GM12875 (cell line): ENCODE results near the gene AKAP13.

ENCODE experiments used
- H3K4me3 ChIP-seq: one replicate; pipeline ENCODE4 v1.5.1; 2011; ENCODE audit warnings: low read depth, low read length, control low read depth
- CTCF ChIP-seq: IDR thresholded peaks from 2 replicates; pipeline ENCODE4 v1.5.1; 2011; ENCODE audit warnings: low read depth, mild to moderate bottlenecking, control low read depth, inconsistent platforms, low read length, moderate library complexity, borderline replicate concordance; ENCODE audit not compliant: insufficient read depth

Gene AKAP13

GRCh38 chr15:85412066-85412465 lies 31.7 kb downstream of the AKAP13 start:
- TF ChIP-seq CTCF: no peak
- no peak overlapping the region for H3K4me3 ChIP-seq

- no peak for TF ChIP-seq CTCF
- no peak overlapping the region for H3K4me3 ChIP-seq
These were observed 32.8 kb downstream of the AKAP13 start for GRCh38 chr15:85412956-85413854.

- H3K4me3 ChIP-seq: no peak overlapping the region
- TF ChIP-seq CTCF: no peak
These were observed 33.6 kb downstream of the AKAP13 start for GRCh38 chr15:85414037-85414436.

- H3K4me3 ChIP-seq: no peak overlapping the region
- TF ChIP-seq CTCF: no peak
These were observed 34.1 kb downstream of the AKAP13 start for GRCh38 chr15:85414495-85414894.

- H3K4me3 ChIP-seq: no peak overlapping the region
- no peak for TF ChIP-seq CTCF
These were observed 34.6 kb downstream of the AKAP13 start for GRCh38 chr15:85414991-85415390.

- no peak overlapping the region for H3K4me3 ChIP-seq
- TF ChIP-seq CTCF: no peak
These were observed 35.4 kb downstream of the AKAP13 start for GRCh38 chr15:85415783-85416182.

GRCh38 chr15:85417276-85417675 lies 36.9 kb downstream of the AKAP13 start:
- no peak for TF ChIP-seq CTCF
- no peak overlapping the region for H3K4me3 ChIP-seq
